ENCODE results near the gene ERG.

DNA sequence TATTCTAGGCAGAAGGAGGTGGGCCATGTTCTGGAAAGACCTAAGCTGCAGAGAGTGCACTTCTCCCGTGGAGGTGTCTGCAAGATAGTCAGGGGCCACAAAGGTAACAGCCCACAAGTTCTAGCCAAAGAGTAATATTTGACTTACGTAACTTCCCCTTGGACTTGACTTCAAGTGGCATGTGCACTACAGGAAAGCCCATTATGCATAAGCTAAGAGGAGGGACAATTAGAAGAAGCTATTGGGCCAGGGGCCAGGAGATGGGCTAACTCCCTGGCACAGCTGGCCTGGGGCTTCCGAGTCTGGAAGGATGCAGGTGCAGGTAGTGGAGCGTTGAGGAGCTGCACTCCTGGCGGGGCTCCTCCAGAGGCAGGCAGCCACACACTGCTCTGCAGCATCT is 58.3 kb downstream of the ERG start:
- TF ChIP-seq, protein P1, sequence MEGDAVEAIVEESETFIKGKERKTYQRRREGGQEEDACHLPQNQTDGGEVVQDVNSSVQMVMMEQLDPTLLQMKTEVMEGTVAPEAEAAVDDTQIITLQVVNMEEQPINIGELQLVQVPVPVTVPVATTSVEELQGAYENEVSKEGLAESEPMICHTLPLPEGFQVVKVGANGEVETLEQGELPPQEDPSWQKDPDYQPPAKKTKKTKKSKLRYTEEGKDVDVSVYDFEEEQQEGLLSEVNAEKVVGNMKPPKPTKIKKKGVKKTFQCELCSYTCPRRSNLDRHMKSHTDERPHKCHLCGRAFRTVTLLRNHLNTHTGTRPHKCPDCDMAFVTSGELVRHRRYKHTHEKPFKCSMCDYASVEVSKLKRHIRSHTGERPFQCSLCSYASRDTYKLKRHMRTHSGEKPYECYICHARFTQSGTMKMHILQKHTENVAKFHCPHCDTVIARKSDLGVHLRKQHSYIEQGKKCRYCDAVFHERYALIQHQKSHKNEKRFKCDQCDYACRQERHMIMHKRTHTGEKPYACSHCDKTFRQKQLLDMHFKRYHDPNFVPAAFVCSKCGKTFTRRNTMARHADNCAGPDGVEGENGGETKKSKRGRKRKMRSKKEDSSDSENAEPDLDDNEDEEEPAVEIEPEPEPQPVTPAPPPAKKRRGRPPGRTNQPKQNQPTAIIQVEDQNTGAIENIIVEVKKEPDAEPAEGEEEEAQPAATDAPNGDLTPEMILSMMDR (conservative IDR thresholded peaks at IDR 0.05 in 1 of 2, IDR thresholded peaks at IDR 0.05 in 1 of 2; ENCODE audit: low read depth in 1 of 2, low read length in 2 of 2), result no peak
- no peak for TF ChIP-seq EZH2 (IDR thresholded peaks at IDR 0.05; ENCODE audit: low read length, missing control alignments)

Measured in fibroblast of lung (primary cell).